H1 (cell line): ENCODE measurements around the gene MIA2. TPM values are rescaled to one million over a fixed set of nuclear protein-coding genes. Genes with fewer than 3 reads are reported as not detected.

Experiments
- FOSL1 ChIP-seq: IDR thresholded peaks from 2 replicates; pipeline ENCODE4 v1.6.1; 2011; ENCODE audit warnings: mild to moderate bottlenecking, low read depth, low read length, moderate library complexity; ENCODE audit not compliant: insufficient read depth
- polyA plus RNA-seq, 7 experiments: library from polyadenylated mRNA; depleted of rRNA in 3 of 7; stranded (reverse) in 5 of 7; unstranded in 2 of 7; fragments of >200 nt in 5 of 7; fragments of 200-250 nt in 2 of 7; gene quantifications; 1 replicate in 5 of 7; 2 replicates in 1 of 7; 4 replicates in 1 of 7; pipeline versions ENCODE4 v1.2.1 to v1.2.3, GENCODE V29; 2011 to 2013; ENCODE audit warnings: missing spikeins in 2 of 7, mixed read lengths in 2 of 7
- total RNA-seq: library from RNA; stranded (reverse); fragmentation: NEBNext Ultra II Directional; extraction: Animal tissue kit (Norgen Biotek cat#: 25700); gene quantifications from 2 replicates; pipeline ENCODE4 v1.2.1, GENCODE V29; 2021

MIA2 gene
- total and polyA plus RNA-seq, 2 of the 8 experiments (the other 6 are each of a cell fraction or from before 2014, with no cell fraction given): 10.1 to 15.0 TPM

DNA sequence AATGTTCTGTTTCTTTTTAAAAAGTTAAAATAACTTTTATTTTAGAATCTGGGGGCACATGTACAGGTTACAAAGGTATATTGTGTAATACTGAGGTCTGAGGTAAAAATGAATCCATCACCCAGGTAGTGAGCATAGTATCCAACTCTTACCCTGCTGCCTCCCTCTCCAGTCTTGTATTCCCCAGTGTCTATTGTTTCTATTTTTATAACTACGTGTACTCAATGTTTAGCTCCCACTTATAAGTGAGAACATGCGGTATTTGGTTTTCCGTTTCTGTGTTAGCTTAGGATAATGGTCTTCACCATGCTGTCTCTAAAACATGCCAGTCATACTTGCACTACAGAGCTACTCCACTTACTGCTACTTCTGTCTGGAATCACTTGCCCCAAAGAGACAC lies 190.1 kb downstream of the MIA2 start (continued):
- no peak for TF ChIP-seq FOSL1
